Neutrophil (primary cell): ENCODE measurements around the gene RABL2A.
"Not testable (repeated sequence)": the region's sequence is repeated elsewhere in the genome, so short reads cannot be mapped to it uniquely, and the experiment has no call there.

Experiments
- H3K27ac ChIP-seq: fragments of 200-600 bp; sonication (generic); 2 replicates; pipeline ENCODE4 v1.5.1; 2016; ENCODE audit warnings: mild to moderate bottlenecking, moderate library complexity
- H3K27me3 ChIP-seq: fragments of 200-600 bp; sonication (generic); 2 replicates; pipeline ENCODE4 v1.6.0; 2016; ENCODE audit warnings: mild to moderate bottlenecking
- H3K36me3 ChIP-seq: fragments of 200-600 bp; sonication (generic); 2 replicates; pipeline ENCODE4 v1.5.1; 2017
- H3K4me1 ChIP-seq, 2 experiments: fragments of 200-600 bp in 1 of 2; sonication (generic) in 1 of 2; 1 replicate in 1 of 2; 2 replicates in 1 of 2; pipeline versions ENCODE4 v1.5.1 to v1.6.1; 2013 to 2016; ENCODE audit warnings: low read depth in 1 of 2, low read length in 1 of 2, mild to moderate bottlenecking in 1 of 2, moderate library complexity in 1 of 2; ENCODE audit not compliant: control insufficient read depth in 1 of 2, insufficient read depth in 1 of 2
- H3K4me3 ChIP-seq, 2 experiments: fragments of 200-600 bp in 1 of 2; sonication (generic) in 1 of 2; 1 replicate in 1 of 2; 2 replicates in 1 of 2; pipeline ENCODE4 v1.5.1; 2013 to 2016; ENCODE audit warnings: low read depth in 1 of 2, low read length in 1 of 2, mild to moderate bottlenecking in 1 of 2, moderate library complexity in 1 of 2
- H3K9me3 ChIP-seq: fragments of 200-600 bp; sonication (generic); 2 replicates; pipeline ENCODE4 v1.5.1; 2016
- CTCF ChIP-seq: fragments of 200-600 bp; sonication (generic); IDR thresholded peaks from 2 replicates; pipeline ENCODE4 v1.5.1; 2016; ENCODE audit warnings: antibody characterized with exemption

RABL2A gene

GRCh38 chr2:113597572-113597971, 29.5 kb upstream of the RABL2A start:
- H3K27me3 ChIP-seq, H3K4me3 ChIP-seq, H3K9me3 ChIP-seq, H3K36me3 ChIP-seq, H3K4me1 ChIP-seq, H3K27ac ChIP-seq: not testable (repeated sequence)

- H3K4me1 ChIP-seq, H3K4me3 ChIP-seq, H3K27ac ChIP-seq, H3K27me3 ChIP-seq, H3K36me3 ChIP-seq, H3K9me3 ChIP-seq: not testable (repeated sequence)
Observed at GRCh38 chr2:113598180-113598579, 28.9 kb upstream of the RABL2A start.

GRCh38 chr2:113598738-113599137, 28.3 kb upstream of the RABL2A start:
- H3K36me3 ChIP-seq, H3K4me3 ChIP-seq, H3K27me3 ChIP-seq, H3K9me3 ChIP-seq, H3K27ac ChIP-seq: not testable (repeated sequence)
- H3K4me1 ChIP-seq: peaks cover 3 to 10% of the 10 kb centered on the region in 2 experiments

- H3K9me3 ChIP-seq, H3K27ac ChIP-seq, H3K4me3 ChIP-seq, H3K36me3 ChIP-seq, H3K27me3 ChIP-seq: not testable (repeated sequence)
- peaks cover 3 to 14% of the 10 kb centered on the region in 2 experiments for H3K4me1 ChIP-seq
Observed at GRCh38 chr2:113599208-113599607, 27.9 kb upstream of the RABL2A start.

GRCh38 chr2:113602040-113602769, 24.9 kb upstream of the RABL2A start:
- H3K4me3 ChIP-seq, H3K27me3 ChIP-seq, H3K9me3 ChIP-seq, H3K36me3 ChIP-seq, H3K27ac ChIP-seq: not testable (repeated sequence)
- peak; percentile 45 for TF ChIP-seq CTCF
- peaks cover 8 to 17% of the 10 kb centered on the region in 2 experiments for H3K4me1 ChIP-seq

- no peaks in the 10 kb centered on the region for H3K27me3 ChIP-seq
- H3K9me3 ChIP-seq: no peaks in the 10 kb centered on the region
- peaks cover 8 to 17% of the 10 kb centered on the region in 2 experiments for H3K4me1 ChIP-seq
- H3K27ac ChIP-seq: peak overlapping the region; percentile 89
- peaks cover 5% of the 10 kb centered on the region for H3K36me3 ChIP-seq
- peak overlapping the region; percentile 62 to 79 for H3K4me3 ChIP-seq
- no peak for TF ChIP-seq CTCF
Observed at GRCh38 chr2:113602869-113603466, 24.1 kb upstream of the RABL2A start.

GRCh38 chr2:113603467-113604084, 23.5 kb upstream of the RABL2A start:
- Histone ChIP-seq H3K4me1 (peaks cover 8 to 17% of the 10 kb centered on the region in 2 experiments), H3K27ac (peak overlapping the region; percentile 89), H3K4me3 (peak overlapping the region; percentile 62 to 79)
- not testable (repeated sequence) for H3K9me3 ChIP-seq, H3K27me3 ChIP-seq, H3K36me3 ChIP-seq

GRCh38 chr2:113604085-113604477, 23.0 kb upstream of the RABL2A start:
- not testable (repeated sequence) for H3K9me3 ChIP-seq, H3K36me3 ChIP-seq, H3K27me3 ChIP-seq
- peak overlapping the region; percentile 62 to 79 for H3K4me3 ChIP-seq
- peak overlapping the region; percentile 89 for H3K27ac ChIP-seq
- H3K4me1 ChIP-seq: peaks cover 8 to 17% of the 10 kb centered on the region in 2 experiments
- peak; percentile 100 for TF ChIP-seq CTCF

- H3K27ac ChIP-seq, H3K4me3 ChIP-seq, H3K27me3 ChIP-seq, H3K9me3 ChIP-seq, H3K36me3 ChIP-seq: not testable (repeated sequence)
- peaks cover 8 to 17% of the 10 kb centered on the region in 2 experiments for H3K4me1 ChIP-seq
Observed at GRCh38 chr2:113604661-113605060, 22.4 kb upstream of the RABL2A start.

GRCh38 chr2:113606036-113606435, 21.0 kb upstream of the RABL2A start:
- peaks cover 8 to 17% of the 10 kb centered on the region in 2 experiments for H3K4me1 ChIP-seq

GRCh38 chr2:113609822-113610221, 17.2 kb upstream of the RABL2A start:
- H3K9me3 ChIP-seq, H3K4me3 ChIP-seq, H3K27ac ChIP-seq, H3K36me3 ChIP-seq, H3K4me1 ChIP-seq, H3K27me3 ChIP-seq: not testable (repeated sequence)

More at GRCh38 chr2:113606036-113606435, 21.0 kb upstream of the RABL2A start:
- H3K36me3 ChIP-seq, H3K27ac ChIP-seq, H3K9me3 ChIP-seq, H3K27me3 ChIP-seq, H3K4me3 ChIP-seq: not testable (repeated sequence)
